GM12875 (cell line): ENCODE results near the gene SUPT16H.

Experiments used
- H3K4me3 ChIP-seq: one replicate; pipeline ENCODE4 v1.5.1; 2011; ENCODE audit warnings: low read depth, low read length, control low read depth
- CTCF ChIP-seq: IDR thresholded peaks from 2 replicates; pipeline ENCODE4 v1.5.1; 2011; ENCODE audit warnings: low read depth, mild to moderate bottlenecking, control low read depth, inconsistent platforms, low read length, moderate library complexity, borderline replicate concordance; ENCODE audit not compliant: insufficient read depth

Gene SUPT16H

GRCh38 chr14:21383848-21384493 lies at the start of gene SUPT16H:
TSS of gene SUPT16H (minus strand) at chr14:21384019. CDS start at chr14:21383927, 92 bp downstream.
- no peak for TF ChIP-seq CTCF

GRCh38 chr14:21431126-21431525 lies 47.3 kb upstream of the SUPT16H start:
- H3K4me3 ChIP-seq = no peak overlapping the region
- TF ChIP-seq CTCF = no peak

More at GRCh38 chr14:21383848-21384493, at the start of gene SUPT16H:
- H3K4me3 ChIP-seq = peak within 1 kb of the TSS; percentile 55

GRCh38 chr14:21428930-21429329 lies 45.1 kb upstream of the SUPT16H start:
- no peak for TF ChIP-seq CTCF
- H3K4me3 ChIP-seq = no peak overlapping the region

- TF ChIP-seq CTCF = no peak
- no peak overlapping the region for H3K4me3 ChIP-seq
Observed at GRCh38 chr14:21426692-21427091, 42.9 kb upstream of the SUPT16H start.

- H3K4me3 ChIP-seq = no peak overlapping the region
- TF ChIP-seq CTCF = no peak
Observed at GRCh38 chr14:21419528-21419927, 35.7 kb upstream of the SUPT16H start.

GRCh38 chr14:21415329-21415728 lies 31.5 kb upstream of the SUPT16H start:
- no peak overlapping the region for H3K4me3 ChIP-seq
- no peak for TF ChIP-seq CTCF

GRCh38 chr14:21414137-21414631 lies 30.4 kb upstream of the SUPT16H start:
- no peak for TF ChIP-seq CTCF
- no peak overlapping the region for H3K4me3 ChIP-seq
